Middle frontal gyrus (tissue), 1 donor: ENCODE measurements around the gene PRUNE1.

Experiments used
- DNase-seq: peaks from one replicate; pipeline ENCODE4 v3.0.0-alpha.2; 2015; ENCODE audit warnings: low spot score; ENCODE audit errors: extremely low spot score

PRUNE1 gene

GRCh38 chr1:151005729-151006319, 2.4 kb upstream of the PRUNE1 start:
- no peak for DNase-seq

DNA sequence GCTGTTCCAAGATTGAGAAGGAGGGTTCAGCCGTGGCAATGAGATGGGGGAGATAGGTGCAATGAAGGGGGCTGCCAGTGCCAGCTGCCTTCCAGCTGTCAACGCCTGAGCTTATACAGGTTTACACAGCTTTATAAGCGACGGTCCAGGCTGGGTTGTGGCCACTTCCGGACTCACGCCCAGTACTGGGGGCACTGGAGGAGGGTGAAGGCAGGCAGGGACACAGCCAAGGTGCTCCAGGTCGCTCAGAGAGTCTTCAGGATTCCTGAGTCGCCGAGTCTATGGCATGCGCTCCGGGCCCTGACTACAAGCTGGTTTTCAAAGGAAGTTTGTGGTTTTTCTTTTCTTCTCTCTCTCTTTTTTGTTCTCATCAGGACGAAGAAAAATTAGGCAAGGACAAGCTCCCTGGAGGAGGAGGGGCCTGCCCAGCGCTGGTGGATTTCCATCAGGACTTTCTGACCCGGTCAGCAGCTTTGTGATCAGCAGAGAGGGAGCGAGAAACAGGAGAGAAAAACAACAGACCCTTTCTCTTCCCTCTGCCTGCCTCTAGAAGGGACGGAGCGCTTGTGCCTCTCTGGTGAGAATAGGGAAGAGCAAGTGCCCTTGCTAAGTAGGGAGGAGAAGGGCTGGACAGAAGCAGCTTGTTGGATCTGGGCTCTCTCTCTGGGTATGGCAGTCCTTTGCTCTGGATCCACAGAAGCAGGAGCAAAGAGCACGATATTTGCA, 1.8 kb upstream of the PRUNE1 start, which contains the start of gene MINDY1:
TSS of gene MINDY1 (minus strand) at position 576 of the 726 bp plus-strand sequence. CDS start 4,285 bp downstream, outside the sequence.
- DNase-seq = peak; percentile 74

DNA sequence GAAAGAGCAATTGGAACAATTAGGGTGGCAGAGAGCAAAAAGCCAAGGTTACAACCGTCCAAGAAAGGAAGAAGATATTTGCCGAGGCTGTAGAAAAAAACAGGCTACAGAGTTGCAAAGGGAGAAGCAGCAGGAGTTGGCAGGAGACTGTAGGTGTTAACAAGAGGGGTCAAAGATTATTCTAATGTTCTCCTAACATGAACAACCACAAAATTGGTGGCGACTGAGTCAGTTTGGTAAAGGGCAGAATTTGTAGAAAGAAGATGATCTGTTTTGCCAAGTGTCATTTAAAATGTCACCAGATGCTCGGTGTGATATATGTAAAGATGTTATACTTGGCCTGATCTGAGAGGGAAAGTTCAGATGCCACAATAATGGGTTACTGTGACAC, 401 bp upstream of the PRUNE1 start:
- DNase-seq = no peak

DNA sequence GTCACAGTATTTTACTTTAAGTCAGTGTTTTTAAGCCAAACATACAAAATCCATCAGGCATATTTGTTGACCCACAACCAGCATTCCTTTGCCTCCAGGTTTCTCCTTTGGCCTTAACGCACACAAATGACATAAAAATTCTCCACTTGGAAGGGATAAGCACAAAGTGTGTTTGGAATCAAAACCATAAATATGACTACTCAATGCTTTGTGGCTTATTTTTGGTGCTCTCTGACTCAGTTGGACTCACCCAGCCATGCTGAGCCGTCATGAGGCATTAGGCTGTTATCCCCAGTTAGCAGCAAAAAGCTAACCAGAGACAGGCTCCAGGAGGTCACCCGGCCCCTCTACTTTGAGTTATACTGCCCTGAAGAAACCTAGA, 948 bp downstream of the PRUNE1 start:
- no peak for DNase-seq

- DNase-seq = no peak
Observed at GRCh38 chr1:151009674-151010345, 1.6 kb downstream of the PRUNE1 start.

DNA sequence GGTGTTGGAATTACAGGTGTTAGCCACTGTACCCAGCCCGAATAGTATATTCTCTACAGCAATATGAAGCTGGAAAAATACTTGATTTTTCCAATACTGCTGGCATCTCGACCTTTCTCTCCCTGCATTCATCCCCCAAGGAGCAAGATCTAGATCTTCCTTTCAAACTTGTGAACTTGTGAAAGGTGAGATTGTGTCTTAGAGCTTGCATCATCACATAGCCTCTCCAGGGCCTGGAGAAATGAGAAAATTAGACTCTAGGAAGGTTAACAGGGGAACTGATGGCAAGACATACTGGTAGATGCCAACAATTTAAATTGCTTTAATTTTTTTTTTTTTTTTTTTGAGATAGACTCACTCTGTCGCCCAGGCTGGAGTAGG, 2.1 kb downstream of the PRUNE1 start:
- no peak for DNase-seq

DNA sequence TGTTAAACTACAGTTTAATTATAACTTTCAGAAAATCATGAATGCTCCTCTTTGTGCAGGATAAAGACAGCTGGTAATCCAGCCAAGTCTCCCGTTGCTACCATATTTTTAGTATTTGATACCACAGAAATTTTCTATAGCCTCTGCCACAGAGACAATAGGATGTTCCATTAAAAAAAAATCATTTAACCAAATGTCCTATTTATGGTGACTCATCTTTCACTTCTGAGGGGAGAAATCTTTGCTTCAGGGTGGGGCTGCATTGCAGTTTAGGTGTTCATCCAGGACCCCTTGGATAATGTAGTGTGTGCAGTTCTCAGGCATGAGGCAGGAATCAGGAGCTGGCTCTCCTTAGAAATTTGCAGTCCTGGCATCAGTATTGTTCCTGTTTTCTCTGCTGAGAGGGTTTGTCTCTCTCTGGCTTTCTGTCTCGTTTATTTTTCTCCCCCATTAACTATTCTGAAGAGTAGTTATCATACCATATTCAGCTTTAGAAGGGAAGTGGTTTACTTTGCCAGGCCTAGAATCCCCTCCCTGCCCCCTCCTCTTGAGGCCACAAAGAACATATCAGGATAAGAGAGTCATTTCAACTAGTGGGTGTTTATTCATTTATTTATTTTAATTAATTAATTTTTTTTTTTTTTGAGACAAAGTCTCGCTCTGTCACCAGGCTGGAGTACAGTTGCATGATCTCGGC, 3.1 kb downstream of the PRUNE1 start:
- DNase-seq = no peak

DNA sequence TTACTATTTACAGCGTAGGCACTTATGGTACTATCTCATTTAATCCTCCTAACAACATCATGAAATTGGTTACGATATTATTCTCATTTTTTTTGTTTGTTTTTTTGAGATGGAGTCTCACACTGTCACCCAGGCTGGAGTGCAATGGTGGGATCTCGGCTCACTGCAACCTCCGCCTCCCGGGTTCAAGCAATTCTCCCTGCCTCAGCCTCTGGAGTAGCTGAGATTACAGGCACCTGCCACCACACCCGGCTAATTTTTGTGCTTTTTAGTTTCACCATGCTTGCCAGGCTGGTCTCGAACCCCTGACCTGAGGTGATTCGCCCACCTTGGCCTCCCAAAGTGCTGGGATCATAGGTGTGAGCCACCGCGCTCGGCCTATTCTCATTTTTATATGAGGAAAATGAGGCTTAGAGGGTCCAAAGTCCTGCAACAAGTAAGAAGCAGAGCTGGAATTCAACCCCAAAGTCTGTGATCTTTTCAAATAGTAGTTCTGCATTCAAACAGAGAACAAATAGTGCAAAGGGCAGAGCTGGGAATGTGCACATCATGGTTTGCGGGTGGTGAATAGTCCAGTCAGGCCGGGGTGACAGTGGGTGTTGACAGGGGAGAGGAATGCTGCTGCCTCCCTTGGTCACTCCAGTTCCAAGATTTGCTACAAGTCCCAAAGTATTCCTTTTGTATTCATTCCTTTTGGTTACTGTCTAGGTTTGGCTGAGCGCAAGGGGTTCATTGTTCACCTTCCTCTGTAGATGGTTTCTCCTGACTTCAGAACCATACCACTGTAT, 4.6 kb downstream of the PRUNE1 start:
- DNase-seq = no peak

DNA sequence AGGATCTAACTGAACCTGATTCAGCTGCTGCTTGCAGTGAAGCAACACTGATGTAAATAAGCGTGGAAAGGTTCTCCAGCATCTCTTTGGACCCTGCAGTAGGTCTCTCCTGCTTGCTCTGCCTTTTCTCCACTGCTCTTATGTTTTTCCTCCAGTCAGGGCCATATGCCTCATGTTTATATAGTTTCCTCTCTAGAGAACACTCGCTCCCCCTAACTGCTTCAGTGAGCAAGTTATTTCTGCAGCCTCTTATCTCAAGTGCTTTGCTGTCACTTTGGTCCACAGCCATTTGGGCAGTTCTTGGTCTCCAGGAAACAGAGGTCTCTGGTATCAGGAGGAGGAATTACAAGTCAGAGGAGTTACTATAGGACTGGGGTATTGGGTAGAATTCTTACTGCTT, 5.3 kb downstream of the PRUNE1 start:
- DNase-seq = no peak

DNA sequence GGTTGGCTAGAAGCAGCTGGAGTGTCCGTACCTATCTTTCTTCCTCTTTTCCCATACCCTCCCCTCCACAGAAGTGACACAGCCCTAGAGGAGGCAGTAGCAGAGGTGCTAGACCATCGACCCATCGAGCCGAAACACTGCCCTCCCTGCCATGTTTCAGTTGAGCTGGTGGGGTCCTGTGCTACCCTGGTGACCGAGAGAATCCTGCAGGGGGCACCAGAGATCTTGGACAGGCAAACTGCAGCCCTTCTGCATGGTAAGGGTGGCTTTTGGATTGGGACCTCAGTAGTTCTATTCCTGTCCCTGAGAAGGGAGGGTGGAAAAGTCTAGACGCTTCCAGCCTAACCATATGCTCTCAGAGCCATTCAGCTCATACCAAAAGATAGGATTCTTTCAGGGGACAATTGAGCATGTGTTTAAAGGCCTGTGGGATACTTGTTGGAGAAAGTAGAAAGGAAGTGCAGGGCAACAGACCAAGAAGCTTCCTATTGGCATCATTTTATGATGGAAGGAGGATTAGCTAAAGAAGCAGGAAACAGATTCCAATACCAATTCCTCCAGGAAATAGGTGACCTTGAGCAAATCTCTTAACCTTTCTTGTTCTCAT, 16.4 kb downstream of the PRUNE1 start:
- DNase-seq = no peak

- DNase-seq = no peak
Observed at GRCh38 chr1:151026460-151026859, 18.2 kb downstream of the PRUNE1 start.

DNA sequence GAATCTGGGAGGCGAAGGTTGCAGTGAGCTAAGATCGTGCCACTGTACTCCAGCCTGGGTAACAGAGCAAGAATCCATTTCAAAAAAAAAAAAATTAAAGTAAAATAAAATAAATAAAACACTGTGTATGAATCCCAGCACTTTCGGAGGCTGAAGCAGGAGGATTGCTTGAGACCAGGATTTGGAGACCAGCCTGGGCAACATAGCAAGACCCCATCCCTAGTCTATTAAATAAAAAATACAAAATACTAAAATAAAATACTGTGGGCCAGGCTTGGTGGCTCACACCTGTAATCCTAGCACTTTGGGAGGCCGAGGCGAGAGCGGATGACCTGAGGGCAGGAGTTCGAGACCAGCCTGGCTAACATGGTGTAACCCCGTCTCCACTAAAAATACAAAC, 23.9 kb downstream of the PRUNE1 start:
- no peak for DNase-seq

DNA sequence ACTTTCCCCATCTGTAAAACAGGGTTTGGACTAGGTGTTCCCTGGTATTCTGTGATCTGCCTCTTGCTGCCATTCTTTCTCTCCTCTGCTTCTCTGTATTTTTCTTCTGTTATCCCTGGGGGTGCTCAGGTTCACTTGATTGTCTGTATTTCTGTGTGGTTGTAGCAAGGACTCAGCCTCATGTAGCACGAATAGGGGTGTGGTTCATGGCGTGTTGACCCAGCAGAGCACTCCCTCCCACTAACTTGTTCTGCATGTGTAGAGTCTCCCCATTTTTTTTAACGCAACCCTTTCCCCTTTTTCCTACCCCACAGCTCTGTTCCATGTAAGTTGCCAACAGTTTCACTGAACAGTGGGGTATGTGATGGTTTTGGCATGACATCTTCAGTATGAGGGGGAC, 26.9 kb downstream of the PRUNE1 start:
- no peak for DNase-seq

DNA sequence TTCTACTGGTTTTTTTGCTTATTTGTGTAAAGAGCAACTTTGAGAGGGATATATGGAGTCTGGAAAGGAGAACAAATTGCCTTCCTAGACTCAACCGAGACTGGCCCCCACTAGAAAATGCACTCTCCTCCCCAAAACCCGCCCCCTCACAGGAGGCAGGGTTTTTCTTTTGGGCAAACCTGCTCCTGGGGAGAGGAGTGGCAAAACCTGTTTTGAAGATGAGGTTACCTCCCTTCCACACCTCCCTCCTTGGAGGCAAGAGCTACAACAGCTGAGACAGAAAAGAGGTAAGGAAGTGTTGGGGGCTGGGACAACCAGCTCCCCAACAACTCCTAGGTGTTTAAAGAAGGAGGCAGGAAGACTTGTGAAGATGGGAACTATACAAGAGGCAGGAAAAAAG, 28.1 kb downstream of the PRUNE1 start, which contains the start of gene BNIPL:
TSS of gene BNIPL (plus strand) at position 231 of the 400 bp plus-strand sequence. CDS start at position 371, 140 bp downstream.
- no peak for DNase-seq

DNA sequence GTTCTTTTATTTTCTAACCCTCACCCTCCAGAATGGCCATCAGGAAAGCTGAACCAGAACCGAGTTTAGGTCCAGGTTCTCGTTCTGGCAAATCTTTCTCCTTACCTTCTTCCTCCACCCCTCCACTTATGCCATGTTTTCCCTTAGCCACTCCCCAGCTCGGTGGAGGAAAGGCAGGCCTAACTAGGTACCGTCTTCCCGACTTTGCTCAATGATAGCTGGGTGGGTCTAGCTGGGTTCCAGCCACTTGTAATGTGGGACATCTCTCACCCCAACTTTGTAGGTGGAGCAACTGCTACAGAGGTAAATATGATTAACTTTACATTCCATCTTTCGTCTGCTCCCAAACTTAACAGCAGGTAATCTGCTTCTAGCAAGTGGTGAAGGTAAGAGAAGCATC, 28.8 kb downstream of the PRUNE1 start:
- no peak for DNase-seq

DNA sequence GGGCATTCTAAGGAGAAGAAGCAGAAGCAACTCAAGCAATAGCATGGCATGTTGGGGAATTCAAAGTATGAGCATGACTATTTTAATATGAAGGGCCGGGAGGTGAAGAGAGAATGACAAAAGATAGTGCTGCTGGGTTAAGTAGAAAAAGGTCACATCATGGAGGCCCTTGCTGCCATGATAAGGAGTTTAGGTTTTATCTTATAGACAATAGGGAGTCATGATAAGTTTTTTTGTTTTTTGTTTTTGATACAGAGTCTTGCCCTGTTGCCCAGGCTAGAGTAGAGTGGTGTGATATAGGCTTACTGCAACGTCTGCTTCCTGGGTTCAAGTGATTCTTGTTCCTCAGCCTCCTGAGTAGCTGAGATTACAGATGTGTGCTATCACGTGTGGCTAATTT, 31.3 kb downstream of the PRUNE1 start:
- no peak for DNase-seq

DNA sequence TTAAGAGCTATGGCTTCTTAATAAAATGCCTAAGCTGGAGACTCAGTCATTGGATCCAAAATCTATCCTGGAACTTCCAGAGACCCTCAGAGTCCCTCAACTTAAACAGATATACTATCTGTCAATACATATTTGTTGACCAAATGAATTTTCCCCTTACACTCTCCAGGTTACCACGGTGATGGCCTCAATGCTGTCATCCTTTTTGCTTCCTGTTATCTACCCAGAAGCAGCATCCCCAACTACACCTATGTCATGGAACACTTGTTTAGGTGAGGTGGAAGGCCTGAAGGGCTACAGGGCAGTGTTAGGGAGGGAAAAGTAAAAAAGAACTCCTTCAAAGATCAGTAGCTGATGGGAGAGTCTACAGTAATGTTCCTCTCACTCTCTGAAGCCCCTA, 34.9 kb downstream of the PRUNE1 start:
- no peak for DNase-seq

DNA sequence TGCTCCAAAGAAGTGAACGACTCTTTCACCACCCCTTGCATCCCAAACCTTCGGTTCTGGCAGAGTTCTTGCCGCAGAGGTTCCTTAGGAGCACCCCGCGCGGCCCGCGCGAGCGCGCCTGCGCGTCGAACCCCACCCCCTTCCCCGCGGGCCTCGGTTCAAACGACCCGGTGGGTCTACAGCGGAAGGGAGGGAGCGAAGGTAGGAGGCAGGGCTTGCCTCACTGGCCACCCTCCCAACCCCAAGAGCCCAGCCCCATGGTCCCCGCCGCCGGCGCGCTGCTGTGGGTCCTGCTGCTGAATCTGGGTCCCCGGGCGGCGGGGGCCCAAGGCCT, 39.3 kb downstream of the PRUNE1 start, which contains the start of gene C1orf56:
TSS of gene C1orf56 (plus strand) at position 161 of the 334 bp plus-strand sequence. CDS start at position 258, 97 bp downstream.
- DNase-seq = no peak

DNA sequence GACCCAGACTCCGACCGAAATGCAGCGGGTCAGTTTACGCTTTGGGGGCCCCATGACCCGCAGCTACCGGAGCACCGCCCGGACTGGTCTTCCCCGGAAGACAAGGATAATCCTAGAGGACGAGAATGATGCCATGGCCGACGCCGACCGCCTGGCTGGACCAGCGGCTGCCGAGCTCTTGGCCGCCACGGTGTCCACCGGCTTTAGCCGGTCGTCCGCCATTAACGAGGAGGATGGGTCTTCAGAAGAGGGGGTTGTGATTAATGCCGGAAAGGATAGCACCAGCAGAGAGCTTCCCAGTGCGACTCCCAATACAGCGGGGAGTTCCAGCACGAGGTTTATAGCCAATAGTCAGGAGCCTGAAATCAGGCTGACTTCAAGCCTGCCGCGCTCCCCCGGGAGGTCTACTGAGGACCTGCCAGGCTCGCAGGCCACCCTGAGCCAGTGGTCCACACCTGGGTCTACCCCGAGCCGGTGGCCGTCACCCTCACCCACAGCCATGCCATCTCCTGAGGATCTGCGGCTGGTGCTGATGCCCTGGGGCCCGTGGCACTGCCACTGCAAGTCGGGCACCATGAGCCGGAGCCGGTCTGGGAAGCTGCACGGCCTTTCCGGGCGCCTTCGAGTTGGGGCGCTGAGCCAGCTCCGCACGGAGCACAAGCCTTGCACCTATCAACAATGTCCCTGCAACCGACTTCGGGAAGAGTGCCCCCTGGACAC, 39.8 kb downstream of the PRUNE1 start:
- no peak for DNase-seq

DNA sequence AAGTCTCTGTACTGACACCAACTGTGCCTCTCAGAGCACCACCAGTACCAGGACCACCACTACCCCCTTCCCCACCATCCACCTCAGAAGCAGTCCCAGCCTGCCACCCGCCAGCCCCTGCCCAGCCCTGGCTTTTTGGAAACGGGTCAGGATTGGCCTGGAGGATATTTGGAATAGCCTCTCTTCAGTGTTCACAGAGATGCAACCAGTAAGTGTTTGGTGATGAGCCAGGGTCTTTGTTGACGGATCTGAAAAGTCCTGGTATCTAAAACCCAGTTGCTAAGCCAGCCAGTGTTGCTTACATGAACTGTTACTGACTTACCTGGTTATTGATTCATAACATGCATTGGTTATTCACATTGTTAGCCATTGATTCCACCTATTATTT, 40.4 kb downstream of the PRUNE1 start:
- no peak for DNase-seq
